GM21529 (cell line): ENCODE data around the gene CARMIL3.

Source experiments
- ATAC-seq: cut with Tn5 transposase; IDR thresholded peaks from one replicate; pipeline ENCODE4 v1.9.1; 2021; ENCODE audit not compliant: unreplicated experiment

CARMIL3 gene

GRCh38 chr14:24060443-24060842 is 8.6 kb downstream of the CARMIL3 start:
- no peak for ATAC-seq

GRCh38 chr14:24060984-24061913 is 9.4 kb downstream of the CARMIL3 start:
- no peak for ATAC-seq

- ATAC-seq = no peak
These were observed 10.6 kb downstream of the CARMIL3 start for GRCh38 chr14:24062216-24062980.

- no peak for ATAC-seq
These were observed 11.5 kb downstream of the CARMIL3 start for GRCh38 chr14:24063263-24063836.

GRCh38 chr14:24064091-24064795 is 12.4 kb downstream of the CARMIL3 start:
- ATAC-seq = no peak

GRCh38 chr14:24064856-24065255 is 13.0 kb downstream of the CARMIL3 start:
- no peak for ATAC-seq

- no peak for ATAC-seq
These were observed 13.6 kb downstream of the CARMIL3 start for GRCh38 chr14:24065408-24065807.

- ATAC-seq = no peak
These were observed 14.8 kb downstream of the CARMIL3 start for GRCh38 chr14:24066496-24067132.

- ATAC-seq = no peak
These were observed 15.6 kb downstream of the CARMIL3 start for GRCh38 chr14:24067133-24068082.

- no peak for ATAC-seq
These were observed 17.1 kb downstream of the CARMIL3 start for GRCh38 chr14:24068711-24069410.

- ATAC-seq = no peak
These were observed 17.6 kb downstream of the CARMIL3 start for GRCh38 chr14:24069411-24069735.

- no peak for ATAC-seq
These were observed 18.7 kb downstream of the CARMIL3 start for GRCh38 chr14:24070285-24071143.

GRCh38 chr14:24071144-24071697 is 19.4 kb downstream of the CARMIL3 start, which contains the start of gene CPNE6:
CPNE6 (plus strand) TSS chr14:24071562; CDS start chr14:24072937, 1,375 bp downstream.
- ATAC-seq = no peak

GRCh38 chr14:24071836-24072430 is 20.1 kb downstream of the CARMIL3 start:
- ATAC-seq = no peak

GRCh38 chr14:24072436-24072835 is 20.6 kb downstream of the CARMIL3 start:
- ATAC-seq = no peak

- ATAC-seq = no peak
These were observed 21.4 kb downstream of the CARMIL3 start for GRCh38 chr14:24072881-24073877.
